ENCODE data around the gene SPCS3. TPM values are rescaled to one million over a fixed set of nuclear protein-coding genes. Genes with fewer than 3 reads are reported as not detected.
A peak's percentile ranks its signal among the peaks of the same experiment; 100 is the strongest.

SPCS3 gene
- total and polyA plus RNA-seq, 2 experiments from 2014 or later: 102 to 148 TPM

DNA sequence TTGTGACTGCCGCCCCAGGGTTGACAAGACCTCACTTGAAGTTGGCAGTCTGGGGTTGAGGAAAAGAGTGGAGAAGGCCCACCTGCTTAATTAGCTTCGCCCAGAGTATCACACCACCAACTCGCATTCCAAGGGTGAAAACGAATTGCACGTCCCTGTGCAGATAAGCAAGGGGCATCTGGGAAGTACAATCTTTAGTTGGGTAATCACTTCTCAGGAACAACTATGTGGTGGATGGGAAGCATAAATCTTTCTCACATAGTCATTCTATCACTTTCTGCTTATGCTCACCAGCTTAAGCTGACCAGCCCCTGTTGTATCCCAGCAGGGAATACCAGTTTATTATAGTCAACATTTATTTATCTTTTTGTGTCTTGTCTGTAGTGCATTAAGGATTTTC lies 14.3 kb downstream of the SPCS3 start:
- TF ChIP-seq EZH2phosphoT487 (IDR thresholded peaks at IDR 0.05; ENCODE audit: low read depth, severe bottlenecking, unreplicated experiment) (no peak), EZH2 (IDR thresholded peaks at IDR 0.05; ENCODE audit: borderline replicate concordance) (no peak)
- TF ChIP-seq, protein P1, sequence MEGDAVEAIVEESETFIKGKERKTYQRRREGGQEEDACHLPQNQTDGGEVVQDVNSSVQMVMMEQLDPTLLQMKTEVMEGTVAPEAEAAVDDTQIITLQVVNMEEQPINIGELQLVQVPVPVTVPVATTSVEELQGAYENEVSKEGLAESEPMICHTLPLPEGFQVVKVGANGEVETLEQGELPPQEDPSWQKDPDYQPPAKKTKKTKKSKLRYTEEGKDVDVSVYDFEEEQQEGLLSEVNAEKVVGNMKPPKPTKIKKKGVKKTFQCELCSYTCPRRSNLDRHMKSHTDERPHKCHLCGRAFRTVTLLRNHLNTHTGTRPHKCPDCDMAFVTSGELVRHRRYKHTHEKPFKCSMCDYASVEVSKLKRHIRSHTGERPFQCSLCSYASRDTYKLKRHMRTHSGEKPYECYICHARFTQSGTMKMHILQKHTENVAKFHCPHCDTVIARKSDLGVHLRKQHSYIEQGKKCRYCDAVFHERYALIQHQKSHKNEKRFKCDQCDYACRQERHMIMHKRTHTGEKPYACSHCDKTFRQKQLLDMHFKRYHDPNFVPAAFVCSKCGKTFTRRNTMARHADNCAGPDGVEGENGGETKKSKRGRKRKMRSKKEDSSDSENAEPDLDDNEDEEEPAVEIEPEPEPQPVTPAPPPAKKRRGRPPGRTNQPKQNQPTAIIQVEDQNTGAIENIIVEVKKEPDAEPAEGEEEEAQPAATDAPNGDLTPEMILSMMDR (IDR thresholded peaks at IDR 0.05; ENCODE audit: poor library complexity): no peak
- Histone ChIP-seq H3K27me3 (no peaks in the 10 kb centered on the region), H3K4me1 (ENCODE audit: insufficient read depth) (no peaks in the 10 kb centered on the region), H3K9me2 (replicated peaks; ENCODE audit: insufficient read depth) (no peaks in the 10 kb centered on the region), H3K79me2 (peaks cover 2% of the 10 kb centered on the region), H3K9me3 (ENCODE audit: low read depth) (no peaks in the 10 kb centered on the region), H3K4me3 (no peak overlapping the region), H3K36me3 (replicated peaks; ENCODE audit: insufficient read depth, low read depth) (no peaks in the 10 kb centered on the region), H3K4me2 (no peak overlapping the region), H2AFZ (no peak overlapping the region), H4K20me1 (ENCODE audit: insufficient read depth, poor library complexity, severe bottlenecking) (no peaks in the 10 kb centered on the region), H3K27ac (no peak overlapping the region)
- peak; percentile 3 for DNase-seq (ENCODE audit: low spot score)
- WGBS (ENCODE audit: low lambda C conversion rate, missing lambda C conversion rate): 81% methylated on average over 5 of the region's 5 CpGs

DNA sequence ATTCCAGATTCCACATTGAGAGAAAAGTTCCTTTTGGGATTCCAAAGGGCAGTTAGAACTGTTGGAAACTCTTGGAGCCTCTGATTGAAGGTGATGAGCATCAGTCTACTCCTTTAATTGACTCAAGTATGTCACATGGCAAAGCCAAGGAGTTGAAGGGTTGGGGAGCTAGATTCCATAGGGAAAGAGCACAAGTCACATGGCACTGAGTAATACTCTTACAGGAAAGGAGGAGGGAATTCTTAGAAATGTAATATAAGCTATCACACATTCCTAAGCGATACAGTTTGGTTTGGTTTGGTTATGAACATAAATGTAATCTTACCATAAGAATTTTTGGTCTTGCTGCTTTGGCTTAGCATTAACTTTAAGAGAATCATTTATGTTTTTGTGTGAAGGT lies 15.7 kb downstream of the SPCS3 start:
- Histone ChIP-seq H3K4me3 (no peak overlapping the region), H3K79me2 (peaks cover 2% of the 10 kb centered on the region), H3K9me3 (ENCODE audit: low read depth) (no peaks in the 10 kb centered on the region), H2AFZ (no peak overlapping the region), H3K4me2 (no peak overlapping the region), H3K36me3 (replicated peaks; ENCODE audit: insufficient read depth, low read depth) (no peaks in the 10 kb centered on the region), H4K20me1 (ENCODE audit: insufficient read depth, poor library complexity, severe bottlenecking) (no peaks in the 10 kb centered on the region), H3K27me3 (no peaks in the 10 kb centered on the region), H3K9me2 (replicated peaks; ENCODE audit: insufficient read depth) (no peaks in the 10 kb centered on the region), H3K27ac (no peak overlapping the region), H3K4me1 (ENCODE audit: insufficient read depth) (no peaks in the 10 kb centered on the region)
- DNase-seq (ENCODE audit: low spot score): no peak
- 100% methylated on average over 1 of the region's 1 CpG for WGBS (ENCODE audit: low lambda C conversion rate, missing lambda C conversion rate)
- TF ChIP-seq, protein P1 (IDR thresholded peaks at IDR 0.05; ENCODE audit: poor library complexity): no peak
- TF ChIP-seq EZH2 (IDR thresholded peaks at IDR 0.05; ENCODE audit: borderline replicate concordance) (no peak), EZH2phosphoT487 (IDR thresholded peaks at IDR 0.05; ENCODE audit: low read depth, severe bottlenecking, unreplicated experiment) (no peak)

DNA sequence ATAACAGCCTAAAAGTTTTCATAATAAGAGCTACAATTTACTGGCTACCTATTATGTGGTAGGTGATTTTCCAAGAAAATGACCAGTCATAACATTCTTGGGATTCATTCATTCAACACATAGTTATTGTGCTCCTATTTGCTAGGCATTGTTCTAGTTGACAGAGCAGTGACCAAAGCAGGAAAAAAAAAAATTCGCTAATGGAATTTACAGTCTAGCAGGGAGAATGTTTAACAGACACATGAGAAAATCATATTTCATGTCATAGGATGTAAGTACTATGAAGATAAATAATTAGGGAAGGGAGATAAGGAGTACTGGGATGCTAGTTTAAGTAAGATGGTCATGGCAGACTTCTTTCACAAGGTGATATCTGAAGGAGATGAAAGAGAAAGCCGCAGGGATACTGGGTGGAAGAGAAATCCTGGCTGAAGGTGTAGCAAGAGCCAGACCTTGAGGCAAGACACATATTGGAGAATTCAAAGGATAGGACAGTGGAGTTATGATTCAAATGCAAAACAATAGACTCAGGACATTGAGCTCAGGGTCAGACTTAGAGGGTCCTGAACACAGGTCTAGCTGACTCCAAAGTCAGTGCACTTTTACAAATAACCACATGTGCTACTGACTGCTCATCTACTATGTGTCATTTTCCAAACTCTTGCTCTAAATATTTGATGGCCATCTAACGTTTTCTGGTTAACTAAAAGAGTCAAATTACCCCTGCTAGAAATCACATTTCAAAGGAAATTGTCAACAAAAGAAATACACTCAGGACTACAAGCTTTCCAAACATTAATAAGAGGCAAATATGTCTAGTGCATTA lies 20.4 kb downstream of the SPCS3 start:
- Histone ChIP-seq H3K4me3 (no peak overlapping the region), H3K36me3 (replicated peaks; ENCODE audit: insufficient read depth, low read depth) (no peaks in the 10 kb centered on the region), H3K79me2 (no peaks in the 10 kb centered on the region), H2AFZ (no peak overlapping the region), H3K4me2 (peak overlapping the region; percentile 44), H3K27me3 (no peaks in the 10 kb centered on the region), H3K9me2 (replicated peaks; ENCODE audit: insufficient read depth) (no peaks in the 10 kb centered on the region), H4K20me1 (ENCODE audit: insufficient read depth, poor library complexity, severe bottlenecking) (no peaks in the 10 kb centered on the region), H3K9me3 (ENCODE audit: low read depth) (no peaks in the 10 kb centered on the region), H3K4me1 (ENCODE audit: insufficient read depth) (no peaks in the 10 kb centered on the region), H3K27ac (no peak overlapping the region)
- no peak for DNase-seq (ENCODE audit: low spot score)
- WGBS (ENCODE audit: low lambda C conversion rate, missing lambda C conversion rate): 43% methylated on average over 3 of the region's 3 CpGs
- TF ChIP-seq EZH2phosphoT487 (IDR thresholded peaks at IDR 0.05; ENCODE audit: low read depth, severe bottlenecking, unreplicated experiment) (no peak), EZH2 (IDR thresholded peaks at IDR 0.05; ENCODE audit: borderline replicate concordance) (no peak)
- TF ChIP-seq, protein P1 (IDR thresholded peaks at IDR 0.05; ENCODE audit: poor library complexity): no peak
